Stimulated activated CD4-positive, alpha-beta T cell treated with anti-CD3 and anti-CD28 coated beads, TNF-alpha, amount 100 ng/mL, for 1 hour (primary cell): ENCODE measurements around the gene MRPS33.
"Not testable (repeated sequence)": the region's sequence is repeated elsewhere in the genome, so short reads cannot be mapped to it uniquely, and the experiment has no call there.

Experiments
- DNase-seq, 3 donors: peaks; one replicate each; pipeline ENCODE4 v3.0.0-alpha.2; 2020; ENCODE audit warnings: low read depth in 3 of 3, low spot score in 1 of 3

MRPS33 gene

GRCh38 chr7:141014524-141015395 lies at the start of gene MRPS33:
Gene MRPS33 (minus strand): TSS chr7:141014952. CDS start chr7:141010633, 4,319 bp downstream.
- DNase-seq, result peak; percentile 86 to 90 (median 87)

GRCh38 chr7:141057788-141058187 lies 43.0 kb upstream of the MRPS33 start:
- DNase-seq, result no peak

- DNase-seq, result no peak
These were observed 40.4 kb upstream of the MRPS33 start for GRCh38 chr7:141055146-141055545.

GRCh38 chr7:141053626-141054025 lies 38.9 kb upstream of the MRPS33 start:
- DNase-seq, result peak in 1 of 3 donors; percentile 21

GRCh38 chr7:141045842-141046620 lies 31.3 kb upstream of the MRPS33 start:
- no peak for DNase-seq

DNA sequence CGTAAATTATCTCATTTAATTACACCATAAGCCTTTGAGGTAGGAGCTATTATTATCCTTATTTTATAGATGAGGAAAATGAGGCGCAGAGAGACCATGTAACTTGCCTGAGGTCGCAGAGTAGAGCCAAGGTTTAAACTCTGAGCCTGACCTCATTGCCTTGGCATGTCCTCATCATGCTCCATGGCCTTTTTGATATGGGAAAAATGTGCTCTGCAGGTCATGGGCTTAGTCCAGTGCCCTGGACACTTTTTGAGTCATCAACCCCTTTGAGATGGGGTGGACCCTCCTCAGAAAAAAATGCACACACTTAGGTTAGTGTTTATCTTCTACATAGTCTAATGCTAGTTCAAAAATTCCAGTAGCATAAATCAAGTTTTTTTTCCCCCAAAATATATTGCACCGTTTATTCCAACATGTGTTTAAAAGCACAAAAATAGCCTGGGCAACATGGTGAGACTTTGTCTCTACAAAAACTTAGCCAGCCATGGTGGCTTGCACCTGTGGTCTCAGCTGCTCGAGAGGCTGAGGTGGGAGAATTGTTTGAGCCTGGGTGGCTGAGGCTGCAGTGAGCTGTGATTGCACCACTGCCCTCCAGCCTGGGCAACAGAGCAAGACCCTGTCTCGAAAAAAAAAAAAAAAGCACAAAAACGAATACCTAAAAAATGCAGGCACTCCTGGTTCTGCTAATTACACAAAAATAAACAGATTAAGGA lies 30.5 kb upstream of the MRPS33 start:
- DNase-seq, result no peak

- no peak for DNase-seq
These were observed 28.9 kb upstream of the MRPS33 start for GRCh38 chr7:141043616-141044015.

DNA sequence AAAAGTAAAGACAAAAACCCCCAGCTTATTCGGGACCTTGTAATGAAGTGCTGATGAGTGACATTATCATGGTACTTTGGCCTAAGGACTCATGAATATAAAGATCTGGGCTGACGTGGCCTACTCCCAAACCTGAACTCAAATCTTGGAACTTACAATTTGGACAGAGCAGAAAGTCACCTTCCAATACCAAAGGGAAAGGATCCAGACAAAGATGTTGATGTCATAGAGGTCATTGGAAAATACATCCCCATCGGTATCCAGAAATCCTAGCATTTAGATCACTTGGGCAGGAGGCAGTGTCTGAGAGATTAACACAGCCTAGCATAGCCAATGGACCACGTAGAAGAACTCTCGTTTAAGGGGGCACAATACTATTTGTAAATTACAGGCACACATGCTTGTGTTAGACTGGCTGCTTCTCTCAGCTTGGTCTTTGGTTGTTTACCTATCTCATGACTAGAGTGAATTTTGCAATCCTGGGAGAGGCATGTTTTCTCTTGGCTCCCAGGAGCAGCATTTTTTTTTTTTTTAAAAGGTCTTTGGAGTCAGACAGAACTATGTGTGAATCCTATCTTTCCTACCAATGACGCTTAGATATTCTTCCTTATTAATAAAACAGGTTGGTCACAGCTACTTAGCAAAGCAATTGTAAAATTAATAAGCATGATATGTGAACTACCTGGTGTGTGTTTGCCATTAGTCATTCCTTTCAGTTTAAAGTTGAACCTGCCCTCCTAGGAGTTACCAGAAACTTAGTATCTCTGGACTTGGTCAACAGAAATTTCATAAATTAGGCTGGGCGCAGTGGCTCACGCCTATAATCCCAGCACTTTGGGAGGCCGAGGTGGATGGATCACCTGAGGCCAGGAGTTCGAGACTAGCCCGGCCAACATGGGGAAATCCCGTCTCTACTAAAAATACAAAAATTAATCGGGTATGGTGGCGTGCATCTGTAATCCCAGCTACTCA lies 27.8 kb upstream of the MRPS33 start:
- DNase-seq, result no peak

GRCh38 chr7:141039376-141039775 lies 24.6 kb upstream of the MRPS33 start:
- DNase-seq, result no peak

GRCh38 chr7:141038100-141038499 lies 23.3 kb upstream of the MRPS33 start:
- not testable (repeated sequence) for DNase-seq

DNA sequence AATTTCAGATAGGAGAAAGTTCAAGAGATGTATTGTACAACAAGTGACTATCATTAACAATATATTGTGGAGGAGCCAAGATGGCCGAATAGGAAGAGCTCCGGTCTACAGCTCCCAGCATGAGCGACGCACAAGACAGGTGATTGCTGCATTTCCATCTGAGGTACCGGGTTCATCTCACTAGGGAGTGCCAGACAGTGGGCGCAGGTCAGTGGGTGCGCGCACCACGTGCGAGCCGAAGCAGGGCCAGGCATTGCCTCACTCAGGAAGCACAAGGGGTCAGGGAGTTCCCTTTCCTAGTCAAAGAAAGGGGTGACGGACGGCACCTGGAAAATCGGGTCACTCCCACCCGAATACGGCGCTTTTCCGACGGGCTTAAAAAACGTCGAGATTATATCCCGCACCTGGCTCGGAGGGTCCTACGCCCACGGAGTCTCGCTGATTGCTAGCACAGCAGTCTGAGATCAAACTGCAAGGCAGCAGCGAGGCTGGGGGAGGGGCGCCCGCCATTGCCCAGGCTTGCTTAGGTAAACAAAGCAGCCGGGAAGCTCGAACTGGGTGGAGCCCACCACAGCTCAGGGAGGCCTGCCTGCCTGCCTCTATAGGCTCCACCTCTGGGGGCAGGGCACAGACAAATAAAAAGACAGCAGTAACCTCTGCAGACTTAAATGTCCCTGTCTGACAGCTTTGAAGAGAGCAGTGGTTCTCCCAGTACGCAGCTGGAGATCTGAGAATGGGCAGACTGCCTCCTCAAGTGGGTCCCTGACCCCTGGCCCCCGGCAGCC lies 18.0 kb upstream of the MRPS33 start:
- not testable (repeated sequence) for DNase-seq

DNA sequence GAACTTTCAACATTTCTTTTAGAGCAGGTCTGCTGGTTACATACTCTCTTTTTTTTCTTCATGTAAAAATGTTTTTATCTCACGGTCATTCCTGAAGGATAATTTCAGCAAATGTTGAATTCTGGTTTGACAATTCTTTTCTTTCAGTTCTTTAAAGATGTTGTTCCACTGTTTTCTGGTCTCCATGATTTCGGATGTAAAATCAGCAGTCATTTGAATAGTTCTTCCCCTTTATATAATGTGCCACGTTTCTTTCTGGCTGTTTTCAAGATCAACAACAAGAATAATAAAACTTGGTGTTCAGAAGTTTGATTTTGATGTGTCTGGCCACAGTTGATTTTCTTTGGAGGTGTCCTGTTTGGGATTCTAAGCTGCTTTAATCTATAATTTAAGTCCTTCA lies 14.0 kb upstream of the MRPS33 start:
- DNase-seq, result no peak

DNA sequence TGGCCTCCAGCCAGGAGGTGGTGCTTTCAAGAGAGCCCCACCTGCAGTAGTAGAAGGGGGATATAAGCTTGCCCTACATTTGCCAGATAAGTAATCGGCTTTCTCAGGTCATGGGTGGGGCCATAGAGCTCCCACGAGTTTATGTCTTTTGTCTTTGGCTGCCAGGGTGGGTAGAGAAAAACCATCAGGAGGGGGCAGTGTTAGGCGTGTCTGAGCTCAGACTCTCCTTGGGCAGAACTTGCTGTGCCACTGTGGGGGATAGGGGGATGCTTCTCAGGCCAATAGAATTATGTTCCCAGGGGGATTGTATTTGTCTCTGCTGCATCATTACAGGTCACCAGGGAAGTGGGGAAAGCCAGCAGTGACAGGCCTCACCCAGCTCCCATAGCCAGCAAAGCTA lies 12.3 kb upstream of the MRPS33 start:
- no peak for DNase-seq

DNA sequence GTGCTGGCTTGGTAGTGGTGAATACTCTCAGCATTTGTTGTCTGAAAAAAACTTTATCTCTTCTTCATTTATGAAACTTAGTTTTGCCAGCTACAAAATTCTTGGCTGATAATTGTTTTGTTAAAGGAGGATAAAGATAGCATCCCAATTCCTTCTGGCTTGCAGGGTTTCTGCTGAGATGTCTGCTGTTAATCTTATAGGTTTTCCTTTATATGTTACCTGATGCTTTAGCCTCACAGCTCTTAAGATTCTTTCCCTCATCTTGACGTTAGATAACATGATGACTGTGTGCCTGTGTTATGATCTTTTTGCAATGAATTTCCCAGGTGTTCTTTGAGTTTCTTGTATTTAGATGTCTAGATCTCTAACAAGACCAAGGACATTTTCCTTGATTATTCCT lies 9.9 kb upstream of the MRPS33 start:
- no peak for DNase-seq

DNA sequence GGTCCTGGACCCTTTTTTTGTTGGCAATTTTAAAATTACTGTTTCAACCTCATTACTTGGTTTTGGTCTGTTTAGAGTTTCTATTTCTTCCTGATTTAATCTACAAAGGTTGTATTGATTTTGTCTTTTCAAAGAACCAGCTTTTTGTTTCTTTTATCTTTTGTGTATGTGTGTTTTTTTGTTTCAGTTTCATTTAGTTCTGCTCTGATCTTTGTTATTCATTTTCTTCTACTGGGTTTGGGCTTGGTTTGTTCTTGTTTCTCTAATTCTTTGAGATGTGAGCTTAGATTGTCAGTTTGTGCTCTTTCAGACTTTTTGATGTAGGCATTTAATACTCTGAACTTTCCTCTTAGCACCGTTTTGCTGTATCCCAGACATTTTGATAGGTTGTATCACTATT lies 8.5 kb upstream of the MRPS33 start:
- no peak for DNase-seq

- no peak for DNase-seq
These were observed 2.8 kb upstream of the MRPS33 start for GRCh38 chr7:141017555-141017954.

GRCh38 chr7:141016349-141016748 lies 1.6 kb upstream of the MRPS33 start:
- no peak for DNase-seq

- no peak for DNase-seq
These were observed 628 bp downstream of the MRPS33 start for GRCh38 chr7:141014125-141014523.

GRCh38 chr7:141013345-141013715 lies 1.4 kb downstream of the MRPS33 start:
- no peak for DNase-seq
